Right lobe of liver (tissue), 4 donors: ENCODE measurements around the gene SPATA3.

Experiments used
- POLR2A ChIP-seq: fragments of 450-650 bp; IDR thresholded peaks from one replicate; pipeline ENCODE4 v1.6.1; 2017; ENCODE audit warnings: antibody characterized with exemption, mild to moderate bottlenecking
- TF ChIP-seq, protein P1 (sequence below), 4 donors: fragments of 200-600 bp in 3 of 4; fragments of 450-650 bp in 1 of 4; IDR thresholded peaks; one replicate each; pipeline versions ENCODE4 v1.5.1 to v1.8.0; 2016 to 2022; ENCODE audit warnings: antibody characterized with exemption in 4 of 4, mild to moderate bottlenecking in 2 of 4
- donor health status: DM: no; HTN: no; CAD: no.
- donor health status: DM: no; HTN: no; CAD: no.
- donor health status: DM: no; HTN: yes; CAD: no.

- TF ChIP-seq POLR2A, result no peak
- TF ChIP-seq, protein P1, sequence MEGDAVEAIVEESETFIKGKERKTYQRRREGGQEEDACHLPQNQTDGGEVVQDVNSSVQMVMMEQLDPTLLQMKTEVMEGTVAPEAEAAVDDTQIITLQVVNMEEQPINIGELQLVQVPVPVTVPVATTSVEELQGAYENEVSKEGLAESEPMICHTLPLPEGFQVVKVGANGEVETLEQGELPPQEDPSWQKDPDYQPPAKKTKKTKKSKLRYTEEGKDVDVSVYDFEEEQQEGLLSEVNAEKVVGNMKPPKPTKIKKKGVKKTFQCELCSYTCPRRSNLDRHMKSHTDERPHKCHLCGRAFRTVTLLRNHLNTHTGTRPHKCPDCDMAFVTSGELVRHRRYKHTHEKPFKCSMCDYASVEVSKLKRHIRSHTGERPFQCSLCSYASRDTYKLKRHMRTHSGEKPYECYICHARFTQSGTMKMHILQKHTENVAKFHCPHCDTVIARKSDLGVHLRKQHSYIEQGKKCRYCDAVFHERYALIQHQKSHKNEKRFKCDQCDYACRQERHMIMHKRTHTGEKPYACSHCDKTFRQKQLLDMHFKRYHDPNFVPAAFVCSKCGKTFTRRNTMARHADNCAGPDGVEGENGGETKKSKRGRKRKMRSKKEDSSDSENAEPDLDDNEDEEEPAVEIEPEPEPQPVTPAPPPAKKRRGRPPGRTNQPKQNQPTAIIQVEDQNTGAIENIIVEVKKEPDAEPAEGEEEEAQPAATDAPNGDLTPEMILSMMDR (IDR thresholded peaks at IDR 0.05), result no peak
Measured at GRCh38 chr2:230986520-230987136, 9.3 kb upstream of the SPATA3 start.
